Adrenal gland (tissue), 12 donors: ENCODE measurements around the gene SERPINB6. TPM values are rescaled to one million over a fixed set of nuclear protein-coding genes. Genes with fewer than 3 reads are reported as not detected.

ENCODE experiments used
- DNase-seq, 7 donors: peaks; one replicate each; pipeline ENCODE4 v3.0.0-alpha.2; 2019 to 2020
- H3K27ac ChIP-seq, 5 donors: fragments of 200-600 bp; sonication (generic) in 4 of 5; 1 replicate in 3 of 5; 2 replicates in 2 of 5; pipeline versions ENCODE4 v1.5.1 to v1.8.0; 2016 to 2020; ENCODE audit warnings: mild to moderate bottlenecking in 1 of 5
- H3K27me3 ChIP-seq: fragments of 200-600 bp; 2 replicates; pipeline ENCODE4 v1.8.0; 2021
- H3K36me3 ChIP-seq, 2 donors: fragments of 200-600 bp; replicated peaks in 1 of 2; 1 replicate in 1 of 2; 2 replicates in 1 of 2; pipeline versions ENCODE4 v1.5.1 to v1.8.0; 2018 to 2022
- H3K4me1 ChIP-seq, 2 donors: fragments of 200-600 bp; replicated peaks in 1 of 2; 1 replicate in 1 of 2; 2 replicates in 1 of 2; pipeline versions ENCODE4 v1.5.1 to v1.8.0; 2018 to 2021
- H3K4me3 ChIP-seq, 4 donors: fragments of 200-600 bp; sonication (generic) in 3 of 4; one replicate each; pipeline ENCODE4 v1.5.1; 2016 to 2018
- H3K9me3 ChIP-seq, 3 donors: fragments of 200-600 bp; sonication (generic) in 1 of 3; replicated peaks in 1 of 3; 1 replicate in 2 of 3; 2 replicates in 1 of 3; pipeline versions ENCODE4 v1.5.1 to v1.8.0; 2016 to 2021
- POLR2A ChIP-seq, 2 donors: fragments of 450-650 bp; IDR thresholded peaks; one replicate each; pipeline ENCODE4 v1.6.1; 2017; ENCODE audit warnings: antibody characterized with exemption in 2 of 2, mild to moderate bottlenecking in 2 of 2, moderate library complexity in 1 of 2
- WGBS, 4 donors: extraction: QIAGEN DNeasy Blood & Tissue Kit in 2 of 4; methylation state at CpG; one replicate each; pipeline versions ENCODE4 v1.1.5 to v1.1.7; 2013 to 2017; 5-methylcytosine and 5-hydroxymethylcytosine counted together
- intact Hi-C, 2 donors: fragments of 100-400 bp; cut with DNase I; formaldehyde crosslinking; loops; one replicate each; pipeline versions ENCODE4 v1.14.1 to v1.15.0; 2022 to 2023
- polyA plus RNA-seq, 3 donors: library from polyadenylated mRNA; stranded (reverse); fragments of 200-250 nt in 2 of 3; fragments of 350-450 nt in 1 of 3; fragmentation: Illumina TruSeq in 1 of 3; extraction: RNeasy Lipid Tissue Mini Kit (QIAGEN cat#74804) in 1 of 3; gene quantifications; one replicate each; pipeline ENCODE4 v1.2.3, GENCODE V29; 2013 to 2014
- total RNA-seq, 9 donors: library from RNA; depleted of rRNA in 4 of 9; stranded (reverse); fragments of >200 nt in 4 of 9; fragments of 120-200 nt in 1 of 9; fragmentation: NEBNext Ultra II Directional in 1 of 9; extraction: Animal tissue kit (Norgen Biotek cat#: 25700) in 1 of 9; gene quantifications; one replicate each; pipeline versions ENCODE4 v1.1.0 to v1.2.4, GENCODE V29; 2013 to 2023
- TF ChIP-seq, protein P1 (sequence below), 6 experiments: fragments of 450-650 bp in 4 of 6; fragments of 200-600 bp in 2 of 6; sonication (generic) in 1 of 6; IDR thresholded peaks; 1 replicate in 5 of 6; 2 replicates in 1 of 6; pipeline versions ENCODE4 v1.5.1 to v1.8.0; 2016 to 2021; ENCODE audit warnings: antibody characterized with exemption in 6 of 6, mild to moderate bottlenecking in 2 of 6, moderate library complexity in 1 of 6
- donor health status: healthy with polysubstance abuse.
- donor health status: Bipolar disorder and iron deficiency.
- donor health status: DM: yes; HTN: yes; CAD: no.
- donor health status: DM: no; HTN: no; CAD: no.
- donor health status: DM: no; HTN: no; CAD: no.
- donor health status: DM: yes; HTN: yes; CAD: no.

The SERPINB6 gene
- total and polyA plus RNA-seq, 12 donors = 132 to 332 (median 209) TPM

DNA sequence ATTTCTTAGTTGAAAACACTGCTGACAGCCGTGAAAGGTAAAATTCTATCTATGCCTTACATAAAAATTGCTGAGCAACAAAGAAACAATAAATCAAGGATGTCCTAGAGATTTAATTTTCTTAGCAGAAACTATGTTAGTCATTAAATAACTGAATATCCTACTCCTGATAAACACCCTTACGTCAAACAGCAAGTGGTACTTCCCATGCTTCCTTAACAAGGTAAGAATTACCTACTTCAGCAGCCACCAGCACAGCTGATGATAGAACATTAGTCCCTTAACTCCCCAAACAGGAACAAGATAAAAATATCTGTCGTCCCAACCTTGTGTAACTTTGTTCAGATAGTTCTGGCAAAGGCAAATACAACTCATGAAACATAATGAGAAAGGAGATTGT is 8.7 kb downstream of the SERPINB6 start:
- TF ChIP-seq POLR2A (IDR thresholded peaks at IDR 0.05) = no peak
- TF ChIP-seq, protein P1, sequence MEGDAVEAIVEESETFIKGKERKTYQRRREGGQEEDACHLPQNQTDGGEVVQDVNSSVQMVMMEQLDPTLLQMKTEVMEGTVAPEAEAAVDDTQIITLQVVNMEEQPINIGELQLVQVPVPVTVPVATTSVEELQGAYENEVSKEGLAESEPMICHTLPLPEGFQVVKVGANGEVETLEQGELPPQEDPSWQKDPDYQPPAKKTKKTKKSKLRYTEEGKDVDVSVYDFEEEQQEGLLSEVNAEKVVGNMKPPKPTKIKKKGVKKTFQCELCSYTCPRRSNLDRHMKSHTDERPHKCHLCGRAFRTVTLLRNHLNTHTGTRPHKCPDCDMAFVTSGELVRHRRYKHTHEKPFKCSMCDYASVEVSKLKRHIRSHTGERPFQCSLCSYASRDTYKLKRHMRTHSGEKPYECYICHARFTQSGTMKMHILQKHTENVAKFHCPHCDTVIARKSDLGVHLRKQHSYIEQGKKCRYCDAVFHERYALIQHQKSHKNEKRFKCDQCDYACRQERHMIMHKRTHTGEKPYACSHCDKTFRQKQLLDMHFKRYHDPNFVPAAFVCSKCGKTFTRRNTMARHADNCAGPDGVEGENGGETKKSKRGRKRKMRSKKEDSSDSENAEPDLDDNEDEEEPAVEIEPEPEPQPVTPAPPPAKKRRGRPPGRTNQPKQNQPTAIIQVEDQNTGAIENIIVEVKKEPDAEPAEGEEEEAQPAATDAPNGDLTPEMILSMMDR (IDR thresholded peaks at IDR 0.05) = no peak
- 28 to 44% (median 35%) methylated on average over 3 of the region's 3 CpGs for WGBS, 4 donors
- peak in 1 of 7 donors; percentile 35 for DNase-seq
- Histone ChIP-seq H3K4me1 (peaks cover 14 to 62% of the 10 kb centered on the region in 2 donors), H3K27ac (peak overlapping the region in 2 of 5 donors; percentile 19 to 50), H3K27me3 (no peaks in the 10 kb centered on the region), H3K4me3 (no peak overlapping the region), H3K36me3 (peaks cover 0 to 5% of the 10 kb centered on the region in 2 donors), H3K9me3 (no peaks in the 10 kb centered on the region)
- intact Hi-C loops = no loop called here

- intact Hi-C loops = no loop called here
- Histone ChIP-seq H3K4me1 (peaks cover 14 to 62% of the 10 kb centered on the region in 2 donors), H3K27ac (peak overlapping the region in 2 of 5 donors; percentile 19 to 50), H3K4me3 (no peak overlapping the region), H3K36me3 (peaks cover 0 to 5% of the 10 kb centered on the region in 2 donors), H3K27me3 (no peaks in the 10 kb centered on the region), H3K9me3 (no peaks in the 10 kb centered on the region)
- TF ChIP-seq, protein P1 (IDR thresholded peaks at IDR 0.05) = no peak
- TF ChIP-seq POLR2A (IDR thresholded peaks at IDR 0.05) = no peak
- DNase-seq = peak in 2 of 7 donors; percentile 17 to 57
- WGBS, 4 donors = 82 to 94% (median 90%) methylated on average over 9 of the region's 9 CpGs
Measured at GRCh38 chr6:2962004-2962403, 9.4 kb downstream of the SERPINB6 start.

DNA sequence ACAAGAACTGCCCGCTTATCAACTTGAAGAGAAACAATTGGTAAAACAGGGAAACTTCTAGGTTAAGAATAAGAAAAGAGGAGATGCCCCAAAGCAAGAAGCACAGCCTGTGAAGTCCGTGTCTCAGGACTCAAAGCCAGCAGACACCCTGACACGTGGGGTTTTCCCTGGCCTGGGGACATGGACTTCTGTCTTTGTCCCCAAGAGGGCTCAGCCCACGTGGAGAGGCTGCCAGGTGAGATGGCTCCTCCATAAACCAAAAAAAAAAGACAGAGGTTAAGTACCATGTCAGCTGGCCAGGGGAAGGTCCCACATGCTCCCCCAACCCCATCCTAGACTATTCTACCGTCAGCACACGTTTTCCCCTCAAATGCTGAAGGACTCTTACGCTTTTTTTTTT is 9.9 kb downstream of the SERPINB6 start:
- Histone ChIP-seq H3K4me1 (peaks cover 14 to 59% of the 10 kb centered on the region in 2 donors), H3K27me3 (no peaks in the 10 kb centered on the region), H3K36me3 (peaks cover 0 to 8% of the 10 kb centered on the region in 2 donors), H3K27ac (peak overlapping the region in 2 of 5 donors; percentile 19 to 50), H3K9me3 (no peaks in the 10 kb centered on the region), H3K4me3 (no peak overlapping the region)
- DNase-seq = peak in 2 of 7 donors; percentile 10 to 47
- 79 to 92% (median 86%) methylated on average over 7 of the region's 7 CpGs for WGBS, 4 donors
- TF ChIP-seq, protein P1 (IDR thresholded peaks at IDR 0.05) = no peak
- TF ChIP-seq POLR2A (IDR thresholded peaks at IDR 0.05) = no peak
- intact Hi-C loops = no loop called here

DNA sequence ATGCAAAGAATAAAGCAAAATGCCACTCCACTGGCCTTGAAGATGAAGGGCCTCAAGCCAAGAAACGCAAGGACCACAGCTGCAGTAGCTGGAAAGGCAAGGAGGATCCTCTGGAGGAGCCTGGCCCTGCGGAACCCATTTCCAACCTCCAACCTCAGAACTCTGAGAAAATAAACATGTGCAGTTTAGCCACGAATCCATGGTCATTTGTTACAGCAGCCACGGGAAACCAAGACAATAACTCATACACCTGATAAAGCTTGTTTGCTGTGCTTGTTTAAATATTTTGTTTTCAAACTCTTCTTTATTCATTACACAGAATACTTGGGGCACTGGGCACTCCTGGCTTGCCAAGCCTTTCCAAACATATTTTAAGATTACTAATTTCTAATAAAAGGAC is 10.4 kb downstream of the SERPINB6 start:
- WGBS, 4 donors = 22 to 44% (median 35%) methylated on average over 4 of the region's 4 CpGs
- H3K9me3 ChIP-seq = no peaks in the 10 kb centered on the region
- peak in 1 of 7 donors; percentile 43 for DNase-seq
- no peak overlapping the region for H3K4me3 ChIP-seq
- TF ChIP-seq, protein P1 (IDR thresholded peaks at IDR 0.05) = no peak
- no peak for TF ChIP-seq POLR2A (IDR thresholded peaks at IDR 0.05)
- no peaks in the 10 kb centered on the region for H3K27me3 ChIP-seq
- H3K4me1 ChIP-seq = peaks cover 14 to 59% of the 10 kb centered on the region in 2 donors
- peak overlapping the region in 2 of 5 donors; percentile 44 to 50 for H3K27ac ChIP-seq
- intact Hi-C loops = no loop called here
- peaks cover 0 to 14% of the 10 kb centered on the region in 2 donors for H3K36me3 ChIP-seq
